Panc1 (cell line): Measurements from ENCODE around the gene CRHR2.

Experiments
- CTCF ChIP-seq: fragments of 450-650 bp; IDR thresholded peaks from 2 replicates; pipeline ENCODE4 v1.5.1; 2017; ENCODE audit warnings: mild to moderate bottlenecking
- POLR2AphosphoS5 ChIP-seq: IDR thresholded peaks from 2 replicates; pipeline ENCODE4 v1.6.1; 2012; ENCODE audit warnings: mild to moderate bottlenecking, low read depth, low read length, moderate library complexity
- REST ChIP-seq, 2 experiments: IDR thresholded peaks; 2 replicates each; pipeline ENCODE4 v1.6.1; 2011 to 2012; ENCODE audit warnings: low read depth in 2 of 2, control low read depth in 1 of 2, low read length in 1 of 2, mild to moderate bottlenecking in 1 of 2, moderate library complexity in 1 of 2; ENCODE audit not compliant: insufficient read depth in 1 of 2
- TCF7L2 ChIP-seq: IDR thresholded peaks from 2 replicates; pipeline ENCODE4 v1.6.1; 2011; ENCODE audit warnings: mild to moderate bottlenecking, low read depth, low read length, inconsistent platforms

- TF ChIP-seq CTCF (no peak), REST (IDR thresholded peaks at IDR 0.05; ENCODE audit: insufficient read depth in 1 of 2, low read depth in 2 of 2, low read length in 1 of 2) (no peak), TCF7L2 (no peak), POLR2AphosphoS5 (0 out of 2 replicates have a peak, but pooled peaks have one; percentile 36)
These were observed 46.5 kb downstream of the CRHR2 start for GRCh38 chr7:30635798-30636197.
